GM12865 (cell line): ENCODE results near the gene LRRC27.
"Not testable (repeated sequence)": the region's sequence is repeated elsewhere in the genome, so short reads cannot be mapped to it uniquely, and the experiment has no call there.

Experiments
- DNase-seq: peaks from one replicate; pipeline ENCODE4 v3.0.0; 2010; ENCODE audit warnings: low read depth
- H3K4me3 ChIP-seq: 2 replicates; pipeline ENCODE4 v1.5.1; 2011; ENCODE audit warnings: mild to moderate bottlenecking, low read depth, low read length, control low read depth
- TF ChIP-seq, protein P1 (sequence below): IDR thresholded peaks from 2 replicates; pipeline ENCODE4 v1.5.1; 2011; ENCODE audit warnings: low read length, control low read depth, low read depth, inconsistent platforms; ENCODE audit not compliant: insufficient read depth; ENCODE audit errors: missing control alignments

The LRRC27 gene

DNA sequence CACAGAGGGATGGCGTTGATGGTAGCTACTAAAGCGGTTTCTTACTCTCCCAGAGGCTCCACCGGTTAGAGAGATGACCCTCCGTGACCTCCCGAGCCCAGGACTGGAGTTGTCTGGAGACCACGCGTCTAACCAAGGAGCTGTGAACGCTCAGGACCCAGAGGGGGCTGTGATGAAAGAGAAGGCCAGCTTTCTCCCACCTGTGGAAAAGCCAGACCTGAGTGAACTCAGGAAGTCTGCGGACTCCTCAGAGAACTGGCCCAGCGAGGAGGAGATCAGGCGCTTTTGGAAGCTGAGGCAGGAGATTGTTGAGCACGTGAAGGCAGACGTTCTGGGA lies 15.9 kb downstream of the LRRC27 start:
- H3K4me3 ChIP-seq = no peak overlapping the region
- DNase-seq = no peak
- TF ChIP-seq, protein P1, sequence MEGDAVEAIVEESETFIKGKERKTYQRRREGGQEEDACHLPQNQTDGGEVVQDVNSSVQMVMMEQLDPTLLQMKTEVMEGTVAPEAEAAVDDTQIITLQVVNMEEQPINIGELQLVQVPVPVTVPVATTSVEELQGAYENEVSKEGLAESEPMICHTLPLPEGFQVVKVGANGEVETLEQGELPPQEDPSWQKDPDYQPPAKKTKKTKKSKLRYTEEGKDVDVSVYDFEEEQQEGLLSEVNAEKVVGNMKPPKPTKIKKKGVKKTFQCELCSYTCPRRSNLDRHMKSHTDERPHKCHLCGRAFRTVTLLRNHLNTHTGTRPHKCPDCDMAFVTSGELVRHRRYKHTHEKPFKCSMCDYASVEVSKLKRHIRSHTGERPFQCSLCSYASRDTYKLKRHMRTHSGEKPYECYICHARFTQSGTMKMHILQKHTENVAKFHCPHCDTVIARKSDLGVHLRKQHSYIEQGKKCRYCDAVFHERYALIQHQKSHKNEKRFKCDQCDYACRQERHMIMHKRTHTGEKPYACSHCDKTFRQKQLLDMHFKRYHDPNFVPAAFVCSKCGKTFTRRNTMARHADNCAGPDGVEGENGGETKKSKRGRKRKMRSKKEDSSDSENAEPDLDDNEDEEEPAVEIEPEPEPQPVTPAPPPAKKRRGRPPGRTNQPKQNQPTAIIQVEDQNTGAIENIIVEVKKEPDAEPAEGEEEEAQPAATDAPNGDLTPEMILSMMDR = no peak

DNA sequence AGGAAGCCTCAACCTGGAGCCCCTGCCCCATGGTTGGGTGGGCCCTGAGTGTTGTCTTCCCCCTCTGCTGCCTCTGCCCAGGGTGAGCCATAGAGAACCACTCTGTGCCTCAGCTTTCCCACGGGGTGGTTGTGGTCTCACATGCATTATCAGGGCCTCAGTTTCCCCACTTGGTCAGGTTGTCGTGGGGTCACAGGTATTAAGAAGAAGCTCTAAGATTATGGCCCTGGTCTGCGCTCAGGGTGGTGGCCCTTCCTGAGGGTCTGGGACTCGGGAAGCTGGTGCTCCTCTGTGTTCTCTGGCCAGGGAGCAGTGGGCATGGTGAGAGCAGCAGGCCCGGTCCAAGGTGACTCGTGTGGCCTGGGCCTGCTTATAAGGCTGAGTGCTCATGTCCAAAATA lies 17.8 kb downstream of the LRRC27 start:
- TF ChIP-seq, protein P1 = no peak
- no peak for DNase-seq
- H3K4me3 ChIP-seq = no peak overlapping the region

DNA sequence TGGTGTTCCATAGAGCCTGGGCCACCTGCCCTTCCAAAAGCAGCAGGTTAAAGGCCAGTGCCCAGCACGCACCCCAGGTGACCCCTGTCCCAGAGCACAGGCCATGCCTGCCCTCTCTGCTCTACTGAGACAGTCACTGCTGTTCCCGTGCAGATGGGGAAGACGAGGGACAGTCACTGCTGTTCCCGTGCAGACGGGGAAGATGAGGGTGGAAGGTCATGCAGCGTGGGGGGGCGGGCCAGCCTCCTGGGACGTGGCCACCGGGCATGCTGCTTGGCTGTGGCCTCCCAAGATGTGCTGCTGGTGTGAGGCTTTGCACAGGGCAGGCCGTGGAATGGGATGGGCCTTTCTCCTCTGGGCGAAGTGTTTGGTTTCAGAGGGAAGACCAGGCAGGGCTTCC lies 18.4 kb downstream of the LRRC27 start:
- TF ChIP-seq, protein P1 = no peak
- H3K4me3 ChIP-seq = no peak overlapping the region
- no peak for DNase-seq

DNA sequence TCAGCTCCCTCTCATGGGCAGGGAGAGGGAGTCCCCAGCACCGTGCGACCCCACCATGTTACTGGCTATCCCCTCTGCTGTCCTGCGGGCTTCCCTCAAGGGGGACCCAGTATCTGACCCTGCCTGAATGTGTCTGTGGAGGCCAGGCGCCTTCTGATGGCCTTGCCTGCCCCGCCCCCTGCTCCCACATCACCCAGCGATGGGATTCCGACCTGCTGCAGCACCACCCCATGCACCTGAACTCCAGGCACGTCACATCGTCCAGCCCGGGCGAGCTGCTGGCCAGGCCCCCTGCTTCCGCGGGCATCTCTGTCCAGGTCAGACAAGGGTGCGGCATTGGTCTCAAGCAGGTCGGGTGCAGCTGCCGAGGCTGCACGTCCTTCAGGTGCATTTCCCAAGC lies 19.0 kb downstream of the LRRC27 start:
- no peak overlapping the region for H3K4me3 ChIP-seq
- TF ChIP-seq, protein P1 = no peak
- DNase-seq = no peak

DNA sequence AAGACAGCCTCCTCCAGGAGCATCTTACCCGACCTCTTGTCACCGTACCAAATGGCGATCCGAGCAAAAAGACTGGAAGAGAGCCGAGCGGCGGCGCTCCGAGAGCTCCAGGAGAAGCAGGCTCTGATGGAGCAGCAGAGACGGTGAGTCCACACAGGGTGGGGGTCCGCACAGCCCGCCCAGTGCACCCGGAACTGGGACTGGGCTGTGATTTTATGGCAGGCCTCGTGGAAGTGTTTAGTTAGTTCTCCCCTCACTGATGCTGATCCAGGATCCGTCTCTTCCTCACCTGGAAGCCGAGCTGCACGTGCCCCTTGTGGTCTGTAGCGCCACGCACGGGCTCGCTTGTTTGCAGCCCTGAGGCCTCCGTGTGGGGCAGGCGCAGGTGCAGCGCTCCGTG lies 19.6 kb downstream of the LRRC27 start:
- DNase-seq = no peak
- no peak overlapping the region for H3K4me3 ChIP-seq
- TF ChIP-seq, protein P1 = no peak

DNA sequence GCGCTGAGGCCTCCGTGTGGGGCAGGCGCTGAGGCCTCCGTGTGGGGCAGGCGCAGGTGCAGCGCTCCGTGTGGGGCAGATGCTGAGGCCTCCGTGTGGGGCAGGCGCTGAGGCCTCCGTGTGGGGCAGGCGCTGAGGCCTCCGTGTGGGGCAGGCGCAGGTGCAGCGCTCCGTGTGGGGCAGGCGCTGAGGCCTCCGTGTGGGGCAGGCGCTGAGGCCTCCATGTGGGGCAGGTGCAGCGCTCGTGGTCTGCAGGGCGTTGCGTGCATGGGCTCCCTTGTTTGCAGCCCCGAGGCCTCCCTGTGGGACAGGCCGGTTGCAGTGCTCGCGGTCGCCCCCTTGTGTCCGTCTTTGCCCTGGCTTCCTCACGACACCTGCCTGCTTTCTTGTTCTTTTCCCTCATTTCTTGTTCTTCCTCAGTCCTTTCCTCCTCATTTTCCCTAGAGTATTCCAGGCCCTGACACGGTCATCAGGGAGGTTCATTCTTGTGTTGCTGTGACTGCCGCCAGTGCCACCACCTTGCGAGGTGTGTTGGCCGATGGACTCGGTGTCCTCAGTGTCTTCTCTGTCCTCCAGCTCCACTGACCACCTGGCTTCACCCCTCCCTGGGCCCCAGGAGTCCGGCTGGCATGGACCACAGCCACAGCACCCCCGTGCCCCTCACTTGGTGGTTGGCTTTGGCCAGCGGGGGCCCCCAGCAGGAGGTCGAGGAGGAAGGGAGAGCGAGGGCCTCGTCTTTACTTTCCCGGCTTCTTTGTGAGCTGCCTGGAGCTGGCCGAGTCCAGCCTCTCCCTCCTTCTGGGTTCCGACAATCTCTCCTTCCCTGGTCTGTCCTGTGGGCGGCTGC lies 20.7 kb downstream of the LRRC27 start:
- TF ChIP-seq, protein P1 = peak; percentile 88
- not testable (repeated sequence) for H3K4me3 ChIP-seq
- peak; percentile 70 for DNase-seq
